Endothelial cell of umbilical vein (primary cell): ENCODE measurements around the gene REEP1. TPM values are rescaled to one million over a fixed set of nuclear protein-coding genes. Genes with fewer than 3 reads are reported as not detected.

Source experiments
- BruUV-seq: library from RNA; stranded (reverse); fragments of 400-500 nt; replicated peaks from 2 replicates; lab custom pipeline; 2021; lab: Mats Ljungman, UMichigan
- CTCF ChIA-PET: fragments of 300-600, 350-600 bp; sonication (Branson Sonifier 250); formaldehyde crosslinking; loops from one replicate; lab custom pipeline; 2021; ENCODE audit warnings: antibody characterized with exemption, inconsistent platforms; lab: Charles Lee
- POLR2A ChIA-PET: fragments of 300-600, 350-600 bp; sonication (Branson Sonifier 250); formaldehyde crosslinking; loops from one replicate; lab custom pipeline; 2021; ENCODE audit warnings: antibody characterized with exemption, inconsistent platforms; lab: Charles Lee
- DNase-seq: peaks from one replicate; pipeline ENCODE4 v3.0.0-alpha.2; 2011; ENCODE audit warnings: low read depth, low spot score
- FAIRE-seq: peaks from 2 replicates; lab custom pipeline; 2011; peaks lifted over from hg19 to GRCh38; lab: Jason Lieb, UNC
- H2AFZ ChIP-seq: 2 replicates; pipeline ENCODE4 v1.6.0; 2012; ENCODE audit warnings: low read depth, low read length, control low read depth, inconsistent platforms
- H3K27ac ChIP-seq: 2 replicates; pipeline ENCODE4 v1.5.1; 2011; ENCODE audit warnings: low read depth, mild to moderate bottlenecking, control low read depth, low read length, moderate library complexity; ENCODE audit not compliant: insufficient read depth
- H3K27me3 ChIP-seq, 2 experiments: 2 replicates each; pipeline versions ENCODE4 v1.6.0 to v1.6.1; 2011; ENCODE audit warnings: low read length in 2 of 2, mixed read lengths in 1 of 2; ENCODE audit not compliant: control insufficient read depth in 2 of 2, insufficient read depth in 2 of 2
- H3K36me3 ChIP-seq, 2 experiments: 2 replicates in 1 of 2; 3 replicates in 1 of 2; pipeline ENCODE4 v1.5.1; 2011; ENCODE audit warnings: low read length in 2 of 2, mild to moderate bottlenecking in 1 of 2, moderate library complexity in 1 of 2; ENCODE audit not compliant: control insufficient read depth in 2 of 2, insufficient read depth in 2 of 2; ENCODE audit errors: extremely low read depth in 1 of 2
- H3K4me1 ChIP-seq: 3 replicates; pipeline ENCODE4 v1.5.1; 2011; ENCODE audit warnings: mild to moderate bottlenecking, low read length; ENCODE audit not compliant: control insufficient read depth, insufficient read depth; ENCODE audit errors: extremely low read depth
- H3K4me2 ChIP-seq: 2 replicates; pipeline ENCODE4 v1.6.1; 2011; ENCODE audit warnings: low read length, control low read depth, mixed read lengths; ENCODE audit not compliant: insufficient read depth
- H3K4me3 ChIP-seq, 3 experiments: fragments of 200-600 bp in 1 of 3; sonication (generic), shearing (Covaris generic) in 1 of 3; replicated peaks in 1 of 3; 2 replicates each; pipeline ENCODE4 v1.5.1; 2011 to 2016; ENCODE audit warnings: control low read depth in 3 of 3, low read length in 3 of 3, mild to moderate bottlenecking in 2 of 3, inconsistent platforms in 1 of 3, low read depth in 1 of 3, moderate library complexity in 1 of 3; ENCODE audit not compliant: insufficient read depth in 1 of 3
- H3K79me2 ChIP-seq: 2 replicates; pipeline ENCODE4 v1.6.0; 2012; ENCODE audit warnings: low read length, inconsistent platforms; ENCODE audit not compliant: control insufficient read depth, insufficient read depth
- H3K9ac ChIP-seq: replicated peaks from 2 replicates; pipeline ENCODE3; 2011; ENCODE audit warnings: low read length, control low read depth; ENCODE audit not compliant: insufficient read depth; ENCODE audit errors: extremely low read depth
- H3K9me1 ChIP-seq: replicated peaks from 3 replicates; pipeline ENCODE4 v1.6.0; 2011; ENCODE audit warnings: mild to moderate bottlenecking, low read length; ENCODE audit not compliant: control insufficient read depth, insufficient read depth; ENCODE audit errors: extremely low read depth
- H3K9me3 ChIP-seq: replicated peaks from 2 replicates; pipeline ENCODE4 v1.5.1; 2012; ENCODE audit warnings: low read length, inconsistent platforms; ENCODE audit not compliant: control insufficient read depth, insufficient read depth
- H4K20me1 ChIP-seq: replicated peaks from 2 replicates; pipeline ENCODE3; 2011; ENCODE audit warnings: mild to moderate bottlenecking, low read length; ENCODE audit not compliant: control insufficient read depth, insufficient read depth; ENCODE audit errors: extremely low read depth
- CTCF ChIP-seq, 2 donors: IDR thresholded peaks; 1 replicate in 1 of 2; 2 replicates in 1 of 2; pipeline ENCODE4 v1.5.1; 2011; ENCODE audit warnings: low read length in 2 of 2, mild to moderate bottlenecking in 2 of 2, moderate library complexity in 2 of 2, control low read depth in 1 of 2, inconsistent platforms in 1 of 2, low read depth in 1 of 2; ENCODE audit not compliant: insufficient read depth in 1 of 2; ENCODE audit errors: extremely low read depth in 1 of 2
- EZH2 ChIP-seq: IDR thresholded peaks from 2 replicates; pipeline ENCODE4 v1.6.1; 2012; ENCODE audit warnings: borderline replicate concordance, low read depth, mild to moderate bottlenecking, moderate library complexity, low read length, inconsistent platforms; ENCODE audit not compliant: severe bottlenecking
- FOS ChIP-seq: IDR thresholded peaks from 2 replicates; pipeline ENCODE4 v1.6.1; 2011; ENCODE audit warnings: mild to moderate bottlenecking, low read length, moderate library complexity, borderline replicate concordance; ENCODE audit not compliant: insufficient read depth
- GATA2 ChIP-seq: IDR thresholded peaks from 2 replicates; pipeline ENCODE4 v1.7.0; 2011; ENCODE audit warnings: low read depth, mild to moderate bottlenecking, moderate library complexity, mixed read lengths, low read length; ENCODE audit not compliant: insufficient read length, insufficient read depth
- JUN ChIP-seq: IDR thresholded peaks from 2 replicates; pipeline ENCODE4 v1.6.1; 2011; ENCODE audit warnings: borderline replicate concordance, low read depth; ENCODE audit not compliant: insufficient read length, insufficient read depth
- MYC ChIP-seq: IDR thresholded peaks from one replicate; pipeline ENCODE4 v1.6.1; 2011; ENCODE audit warnings: mild to moderate bottlenecking, low read depth, low read length
- POLR2A ChIP-seq: IDR thresholded peaks from 2 replicates; pipeline ENCODE4 v1.6.1; 2012; ENCODE audit warnings: low read depth, mild to moderate bottlenecking, control low read depth, low read length
- POLR2AphosphoS5 ChIP-seq: IDR thresholded peaks from 2 replicates; pipeline ENCODE4 v1.6.1; 2012; ENCODE audit warnings: low read depth, mild to moderate bottlenecking, control low read depth, low read length, moderate library complexity; ENCODE audit not compliant: insufficient read depth
- dilution Hi-C: fragments of 300-500 bp; cut with MboI; formaldehyde crosslinking; loops from one replicate; pipeline ENCODE4 v1.15.0; 2019; ENCODE audit warnings: low sequenced_read_pairs; ENCODE audit not compliant: extremely low pct_ligation_motif_present
- intact Hi-C: fragments of 100-400 bp; cut with micrococcal nuclease; formaldehyde crosslinking; loops from one replicate; pipeline ENCODE4 v1.10.0; 2022
- polyA plus RNA-seq, 4 experiments: library from polyadenylated mRNA; depleted of rRNA in 3 of 4; stranded (reverse) in 3 of 4; unstranded in 1 of 4; fragments of >200 nt; gene quantifications; 2 replicates each; pipeline versions ENCODE4 v1.2.1 to v1.2.3, GENCODE V29; 2011 to 2012; ENCODE audit warnings: missing spikeins in 1 of 4
- total RNA-seq: library from RNA; stranded (reverse); gene quantifications from 2 replicates; pipeline ENCODE4 v1.2.3, GENCODE V29; 2021
- TF ChIP-seq, protein P1 (sequence below): IDR thresholded peaks from 2 replicates; pipeline ENCODE4 v1.6.1; 2011; ENCODE audit not compliant: insufficient read depth, insufficient read length

Gene REEP1
- total and polyA plus RNA-seq, 2 donors (not counting 3 experiments of a cell fraction or from before 2014, with no cell fraction given), result 0.11 to 0.53 TPM

GRCh38 chr2:86256300-86256699, 81.1 kb downstream of the REEP1 start:
- no TSS peak for BruUV-seq

More at GRCh38 chr2:86256300-86256699, 81.1 kb downstream of the REEP1 start:
- intact Hi-C loops, result no loop called here
- Histone ChIP-seq H3K9me3 (no peaks in the 10 kb centered on the region), H3K4me1 (peaks cover 3% of the 10 kb centered on the region), H3K9me1 (no peaks in the 10 kb centered on the region), H3K4me2 (no peak overlapping the region), H3K27ac (no peak overlapping the region), H4K20me1 (no peaks in the 10 kb centered on the region), H3K9ac (no peak overlapping the region), H3K27me3 (peaks cover 11 to 13% of the 10 kb centered on the region in 2 experiments), H3K36me3 (no peaks in the 10 kb centered on the region), H3K4me3 (no peak overlapping the region), H2AFZ (no peak overlapping the region), H3K79me2 (no peaks in the 10 kb centered on the region)
- POLR2A ChIA-PET, result no interaction called here
- DNase-seq (no peak), FAIRE-seq (no peak)
- CTCF ChIA-PET, result no interaction called here
- TF ChIP-seq EZH2 (no peak), MYC (no peak), FOS (no peak), POLR2A (no peak), CTCF (IDR thresholded peaks at IDR 0.05; ENCODE audit: extremely low read depth in 1 of 2, insufficient read depth in 1 of 2, low read depth in 1 of 2, low read length in 2 of 2) (no peak), GATA2 (no peak), JUN (no peak), POLR2AphosphoS5 (no peak)
- TF ChIP-seq, protein P1, sequence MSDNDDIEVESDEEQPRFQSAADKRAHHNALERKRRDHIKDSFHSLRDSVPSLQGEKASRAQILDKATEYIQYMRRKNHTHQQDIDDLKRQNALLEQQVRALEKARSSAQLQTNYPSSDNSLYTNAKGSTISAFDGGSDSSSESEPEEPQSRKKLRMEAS, result no peak
- dilution Hi-C loops, result no loop called here
